HPDE6-E6E7 (cell line): Measurements from ENCODE around the gene BTBD6.

Experiments
- DNase-seq: peaks from one replicate; pipeline ENCODE4 v3.0.0; 2011; ENCODE audit warnings: missing footprints; ENCODE audit errors: extremely low spot score

BTBD6 gene

GRCh38 chr14:105211086-105211757, 37.1 kb upstream of the BTBD6 start:
- DNase-seq, result no peak

- DNase-seq, result no peak
Measured at GRCh38 chr14:105211758-105212089, 36.6 kb upstream of the BTBD6 start.

- DNase-seq, result no peak
Measured at GRCh38 chr14:105212541-105213300, 35.6 kb upstream of the BTBD6 start.

- no peak for DNase-seq
Measured at GRCh38 chr14:105213361-105213760, 35.0 kb upstream of the BTBD6 start.

GRCh38 chr14:105214324-105214915, 33.9 kb upstream of the BTBD6 start:
- no peak for DNase-seq

GRCh38 chr14:105215602-105216001, 32.7 kb upstream of the BTBD6 start:
- no peak for DNase-seq

- DNase-seq, result no peak
Measured at GRCh38 chr14:105216490-105217247, 31.7 kb upstream of the BTBD6 start.

- no peak for DNase-seq
Measured at GRCh38 chr14:105217774-105218173, 30.6 kb upstream of the BTBD6 start.

GRCh38 chr14:105218611-105219010, 29.7 kb upstream of the BTBD6 start:
- no peak for DNase-seq

- DNase-seq, result no peak
Measured at GRCh38 chr14:105219043-105219612, 29.2 kb upstream of the BTBD6 start.

GRCh38 chr14:105219753-105220152, 28.6 kb upstream of the BTBD6 start:
- DNase-seq, result no peak

GRCh38 chr14:105220699-105221597, 27.4 kb upstream of the BTBD6 start:
- no peak for DNase-seq

- DNase-seq, result no peak
Measured at GRCh38 chr14:105221598-105222178, 26.6 kb upstream of the BTBD6 start.

- DNase-seq, result no peak
Measured at GRCh38 chr14:105223260-105223659, 25.1 kb upstream of the BTBD6 start.

- DNase-seq, result no peak
Measured at GRCh38 chr14:105223770-105224544, 24.4 kb upstream of the BTBD6 start.

GRCh38 chr14:105224845-105225570, 23.3 kb upstream of the BTBD6 start:
- DNase-seq, result no peak

- DNase-seq, result no peak
Measured at GRCh38 chr14:105226198-105226597, 22.1 kb upstream of the BTBD6 start.

GRCh38 chr14:105227346-105227745, 21.0 kb upstream of the BTBD6 start:
- DNase-seq, result no peak

GRCh38 chr14:105228562-105228961, 19.8 kb upstream of the BTBD6 start:
- DNase-seq, result no peak
